Activated CD4-positive, alpha-beta T cell treated with anti-CD3 and anti-CD28 coated beads, Interleukin-2, amount 10 ng/mL, durations not matched to agents 7 days and 5 days (primary cell): ENCODE measurements around the gene CAB39. TPM values are rescaled to one million over a fixed set of nuclear protein-coding genes. Genes with fewer than 3 reads are reported as not detected.

Experiments used
- total RNA-seq, 2 experiments: library from RNA; stranded (reverse); gene quantifications; one replicate each; pipeline ENCODE4 v1.2.3, GENCODE V29; 2021

Gene CAB39
- total RNA-seq, 2 experiments from 2014 or later, result 135 to 154 TPM

Other genes with a start within 250 kb of the CAB39 start
- 10 to 100 TPM; 29.4 to 30.4 TPM for gene ITM2C, start 152.1 kb downstream of the CAB39 start, total RNA-seq
- 1 to 10 TPM; 9.2 to 9.4 TPM for gene GPR55, start 212.4 kb downstream of the CAB39 start, total RNA-seq